ENCODE measurements around the gene TMEM232. TPM values are rescaled to one million over a fixed set of nuclear protein-coding genes. Genes with fewer than 3 reads are reported as not detected.

Gene TMEM232
- total and polyA plus RNA-seq, 9 of the 15 experiments (the other 6 are each of a cell fraction or from before 2014, with no cell fraction given): 0.09 to 2.2 (median 0.41) TPM

- no peak for TF ChIP-seq ZNF609 (CRISPR knock-in tag; IDR thresholded peaks at IDR 0.05; ENCODE audit: borderline replicate concordance)
- TF ChIP-seq NFATC3 (IDR thresholded peaks at IDR 0.05): no peak
- no peak for TF ChIP-seq STAT5A (IDR thresholded peaks at IDR 0.05; ENCODE audit: borderline replicate concordance, low read length)
- no peak for TF ChIP-seq XRCC3 (IDR thresholded peaks at IDR 0.05)
- no peak for TF ChIP-seq PCBP1 (IDR thresholded peaks at IDR 0.05; ENCODE audit: low read depth, low read length, poor library complexity, severe bottlenecking)
Measured at GRCh38 chr5:110431603-110432002, 294.9 kb downstream of the TMEM232 start (continued).

- no peaks in the 10 kb centered on the region for H3K4me1 ChIP-seq (replicated peaks in 1 of 2; ENCODE audit: control insufficient read depth in 2 of 2, insufficient read depth in 2 of 2, low read length in 2 of 2)
- in situ Hi-C loops (cut with MboI): no loop called here
- H3K79me2 ChIP-seq (ENCODE audit: control insufficient read depth, insufficient read depth, low read length): no peaks in the 10 kb centered on the region
- TF ChIP-seq MLLT1 (IDR thresholded peaks at IDR 0.05) (no peak), RAD21 (CRISPR knock-in tag; conservative IDR thresholded peaks at IDR 0.05 in 1 of 2, IDR thresholded peaks at IDR 0.05 in 1 of 2) (0 out of 4 replicates have a peak, but pooled peaks of 1 of the 2 experiments have one; percentile 10)
- no peak for DNase-seq (ENCODE audit: extremely low read depth in 1 of 4, low spot score in 3 of 4)
- BruUV-seq (replicated peaks): no TSS peak
- no peak overlapping the region for H3K27ac ChIP-seq (ENCODE audit: extremely low read depth, low read depth, low read length)
- no peaks in the 10 kb centered on the region for H3K9me3 ChIP-seq (replicated peaks; ENCODE audit: control insufficient read depth, insufficient read depth, low read depth, low read length)
- intact Hi-C loops (cut with micrococcal nuclease): no loop called here
- no peak overlapping the region for H3K4me3 ChIP-seq
- H3K36me3 ChIP-seq (ENCODE audit: control insufficient read depth, insufficient read depth, low read length): no peaks in the 10 kb centered on the region
- ChIA-PET POLR2A (no interaction called here), CTCF (ENCODE audit: low intra/inter-chr PET ratio) (no interaction called here)
- FAIRE-seq: no peak
- H3K4me2 ChIP-seq (ENCODE audit: insufficient read depth, low read length): no peak overlapping the region
- no peaks in the 10 kb centered on the region for H4K20me1 ChIP-seq (replicated peaks; ENCODE audit: control insufficient read depth, insufficient read depth, low read length)
- no peak overlapping the region for H3K9ac ChIP-seq (ENCODE audit: insufficient read depth in 1 of 2, low read depth in 2 of 2, low read length in 2 of 2)
- 0% methylated on average over 2 of the region's 2 CpGs for WGBS (ENCODE audit: insufficient coverage, low coverage, missing lambda C conversion rate)
- H2AFZ ChIP-seq (ENCODE audit: low read depth, low read length): no peak overlapping the region
- no peaks in the 10 kb centered on the region for H3K9me1 ChIP-seq (ENCODE audit: control insufficient read depth, insufficient read depth, low read length)
- H3K27me3 ChIP-seq (ENCODE audit: control insufficient read depth in 2 of 2, insufficient read depth in 2 of 2, low read length in 2 of 2): no peaks in the 10 kb centered on the region
- no peak for ATAC-seq
Measured at GRCh38 chr5:110414360-110414759, 312.1 kb downstream of the TMEM232 start.
